A549 (cell line): ENCODE data around the gene RNFT1. TPM values are rescaled to one million over a fixed set of nuclear protein-coding genes. Genes with fewer than 3 reads are reported as not detected.

ENCODE experiments used
- ATAC-seq, 2 experiments: fragments of 200-7000 bp in 1 of 2; fragments of >200 bp in 1 of 2; cut with Nextera tagmentation in 1 of 2; cut with Tn5 transposase in 1 of 2; 3 replicates each; pipeline versions ENCODE4 v1.8.0 to v1.9.1; 2018 to 2020; ENCODE audit warnings: mild to moderate bottlenecking in 1 of 2, moderate library complexity in 1 of 2
- CTCF ChIA-PET: fragments of 300-600 bp; sonication (Branson Sonifier 250); formaldehyde crosslinking; extraction: SDS; loops from one replicate; lab custom pipeline; 2021; ENCODE audit warnings: antibody characterized with exemption, inconsistent platforms; lab: Yijun Ruan, JAX
- POLR2A ChIA-PET: fragments of 350-600 bp; formaldehyde crosslinking; extraction: SDS; loops from one replicate; lab custom pipeline; 2021; ENCODE audit warnings: antibody characterized with exemption, inconsistent platforms; lab: Yijun Ruan, JAX
- DNase-seq, 2 experiments: peaks; one replicate each; pipeline versions ENCODE4 v3.0.0 to v3.0.0-alpha.2; 2011 to 2016; ENCODE audit warnings: low read depth in 1 of 2, low spot score in 1 of 2
- FAIRE-seq: peaks from 2 replicates; lab custom pipeline; 2011; peaks lifted over from hg19 to GRCh38; lab: Jason Lieb, UNC
- H3K27ac ChIP-seq, 2 experiments: fragments of >200 bp; sonication (Bioruptor Twin); formaldehyde crosslinking; 3 replicates each; pipeline ENCODE4 v1.5.1; 2016 to 2017
- H3K4me1 ChIP-seq: fragments of >200 bp; sonication (Bioruptor Twin); formaldehyde crosslinking; 3 replicates; pipeline ENCODE4 v1.6.1; 2016
- H3K4me2 ChIP-seq: fragments of >200 bp; sonication (Bioruptor Twin); formaldehyde crosslinking; 3 replicates; pipeline ENCODE4 v1.6.1; 2016
- H3K4me3 ChIP-seq: fragments of >200 bp; sonication (Bioruptor Twin); formaldehyde crosslinking; 3 replicates; pipeline ENCODE4 v1.5.1; 2016
- H3K9me3 ChIP-seq: fragments of >200 bp; sonication (Bioruptor Twin); formaldehyde crosslinking; 3 replicates; pipeline ENCODE4 v1.6.1; 2016
- ATOH8 ChIP-seq: fragments of 250-450 bp; sonication (Bioruptor Pico); IDR thresholded peaks from 2 replicates; pipeline ENCODE4 v1.5.0; 2020; ENCODE audit warnings: low read depth, mild to moderate bottlenecking, moderate library complexity
- BCL3 ChIP-seq: fragments of >200 bp; sonication (Bioruptor Twin); formaldehyde crosslinking; IDR thresholded peaks from 3 replicates; pipeline ENCODE4 v1.6.1; 2016
- CBX2 ChIP-seq: fragments of 200-600 bp; sonication (generic); IDR thresholded peaks from 2 replicates; pipeline ENCODE4 v1.6.1; 2016; ENCODE audit warnings: low read depth, mild to moderate bottlenecking, borderline replicate concordance
- CBX8 ChIP-seq: fragments of 200-600 bp; sonication (generic); IDR thresholded peaks from 2 replicates; pipeline ENCODE4 v1.6.1; 2016
- EHMT2 ChIP-seq: fragments of 200-600 bp; sonication (generic); IDR thresholded peaks from 2 replicates; pipeline ENCODE4 v1.6.1; 2016; ENCODE audit warnings: antibody characterized with exemption, low read depth, mild to moderate bottlenecking, moderate library complexity
- ELK1 ChIP-seq: fragments of 150-350 bp; IDR thresholded peaks from 2 replicates; pipeline ENCODE4 v1.6.1; 2014; ENCODE audit warnings: low read depth, mild to moderate bottlenecking, low read length
- EP300 ChIP-seq, 2 experiments: fragments of >200 bp; sonication (Bioruptor Twin); formaldehyde crosslinking; IDR thresholded peaks; 2 replicates in 1 of 2; 3 replicates in 1 of 2; pipeline ENCODE4 v1.6.1; 2016 to 2017
- ESRRA ChIP-seq: fragments of 150-350 bp; IDR thresholded peaks from 2 replicates; pipeline ENCODE4 v1.6.1; 2014; ENCODE audit warnings: mild to moderate bottlenecking, low read length, borderline replicate concordance
- FOSB ChIP-seq: fragments of 250-450 bp; sonication (Bioruptor Pico); IDR thresholded peaks from 2 replicates; pipeline ENCODE4 v1.5.0; 2020; ENCODE audit warnings: mild to moderate bottlenecking, moderate library complexity
- FOXS1 ChIP-seq: fragments of 250-450 bp; sonication (Bioruptor Pico); IDR thresholded peaks from 2 replicates; pipeline ENCODE4 v1.5.0; 2020; ENCODE audit warnings: mild to moderate bottlenecking, moderate library complexity
- HDAC2 ChIP-seq: fragments of 200-600 bp; sonication (generic); IDR thresholded peaks from 2 replicates; pipeline ENCODE4 v1.6.1; 2016
- HOXA7 ChIP-seq: fragments of 250-450 bp; sonication (Bioruptor Pico); IDR thresholded peaks from 2 replicates; pipeline ENCODE4 v1.5.0; 2020; ENCODE audit warnings: mild to moderate bottlenecking, moderate library complexity
- HOXB13 ChIP-seq: fragments of 250-450 bp; sonication (Bioruptor Pico); IDR thresholded peaks from 2 replicates; pipeline ENCODE4 v1.5.0; 2020; ENCODE audit warnings: low read depth, mild to moderate bottlenecking, moderate library complexity
- HOXB5 ChIP-seq: fragments of 250-450 bp; sonication (Bioruptor Pico); IDR thresholded peaks from 2 replicates; pipeline ENCODE4 v1.5.0; 2020; ENCODE audit warnings: mild to moderate bottlenecking, moderate library complexity
- JUNB ChIP-seq: fragments of >200 bp; sonication (Bioruptor Twin); formaldehyde crosslinking; IDR thresholded peaks from 2 replicates; pipeline ENCODE4 v1.6.1; 2016
- KDM1A ChIP-seq: fragments of 200-600 bp; sonication (generic); IDR thresholded peaks from 2 replicates; pipeline ENCODE4 v1.6.1; 2016; ENCODE audit warnings: low read depth, mild to moderate bottlenecking
- KDM5A ChIP-seq: fragments of 200-600 bp; sonication (generic); IDR thresholded peaks from 2 replicates; pipeline ENCODE4 v1.6.1; 2016; ENCODE audit warnings: antibody characterized with exemption, mild to moderate bottlenecking
- MAZ ChIP-seq: fragments of 150-350 bp; IDR thresholded peaks from 2 replicates; pipeline ENCODE4 v1.6.1; 2014; ENCODE audit warnings: antibody characterized with exemption, low read depth, low read length, borderline replicate concordance
- MYC ChIP-seq: IDR thresholded peaks from 2 replicates; pipeline ENCODE4 v1.6.1; 2012; ENCODE audit warnings: mild to moderate bottlenecking, inconsistent platforms, low read length, improper control_type of control experiment, borderline replicate concordance
- NFE2L2 ChIP-seq: fragments of 150-350 bp; conservative IDR thresholded peaks from 2 replicates; pipeline ENCODE4 v1.6.1; 2014; ENCODE audit warnings: low read length
- NPAS2 ChIP-seq: fragments of 250-450 bp; sonication (Bioruptor Pico); IDR thresholded peaks from 2 replicates; pipeline ENCODE4 v1.8.0; 2022; ENCODE audit warnings: mild to moderate bottlenecking, moderate library complexity, borderline replicate concordance
- PBX3 ChIP-seq: IDR thresholded peaks from 2 replicates; pipeline ENCODE4 v1.6.1; 2012
- POLR2AphosphoS2 ChIP-seq: conservative IDR thresholded peaks from 2 replicates; pipeline ENCODE4 v1.6.1; 2012; ENCODE audit warnings: low read length, improper control_type of control experiment, inconsistent platforms
- RAD21 ChIP-seq, 2 experiments: fragments of >200 bp in 1 of 2; sonication (Bioruptor Twin) in 1 of 2; formaldehyde crosslinking in 1 of 2; IDR thresholded peaks in 1 of 2; conservative IDR thresholded peaks in 1 of 2; 2 replicates in 1 of 2; 3 replicates in 1 of 2; pipeline ENCODE4 v1.6.1; 2012 to 2018; ENCODE audit warnings: inconsistent platforms in 1 of 2
- RARB ChIP-seq: fragments of 250-450 bp; sonication (Bioruptor Pico); IDR thresholded peaks from 2 replicates; pipeline ENCODE4 v1.8.0; 2021; ENCODE audit warnings: mild to moderate bottlenecking, moderate library complexity
- SREBF2 ChIP-seq: fragments of 450-650 bp; IDR thresholded peaks from 2 replicates; pipeline ENCODE4 v1.6.1; 2014; ENCODE audit warnings: mild to moderate bottlenecking, moderate library complexity
- TFCP2L1 ChIP-seq: fragments of 250-450 bp; sonication (Bioruptor Pico); IDR thresholded peaks from 2 replicates; pipeline ENCODE4 v1.5.0; 2021; ENCODE audit warnings: mild to moderate bottlenecking
- TP53 ChIP-seq: fragments of 250-450 bp; sonication (Bioruptor Pico); IDR thresholded peaks from 2 replicates; pipeline ENCODE4 v1.5.0; 2021; ENCODE audit warnings: mild to moderate bottlenecking, moderate library complexity
- ZC3H11A ChIP-seq: fragments of 450-650 bp; IDR thresholded peaks from 2 replicates; pipeline ENCODE4 v1.6.1; 2014; ENCODE audit warnings: antibody characterized with exemption, mild to moderate bottlenecking
- ZNF302 ChIP-seq: fragments of 250-450 bp; sonication (Bioruptor Pico); IDR thresholded peaks from 2 replicates; pipeline ENCODE4 v1.9.0; 2021; ENCODE audit warnings: inconsistent platforms, mild to moderate bottlenecking, moderate library complexity
- ZSCAN20 ChIP-seq: fragments of 250-450 bp; sonication (Bioruptor Pico); IDR thresholded peaks from 2 replicates; pipeline ENCODE4 v1.8.0; 2022; ENCODE audit warnings: mild to moderate bottlenecking, moderate library complexity
- WGBS: methylation state at CpG from one replicate; pipeline ENCODE4 v1.1.6; 2017; ENCODE audit errors: missing lambda C conversion rate; 5-methylcytosine and 5-hydroxymethylcytosine counted together
- polyA minus RNA-seq: library from RNA; depleted of rRNA, polyadenylated mRNA; stranded (reverse); fragments of >200 nt; gene quantifications from 2 replicates; pipeline ENCODE4 v1.2.3, GENCODE V29; 2011; rRNA and poly(A)+ RNA removed
- polyA plus RNA-seq, 4 experiments: library from polyadenylated mRNA; depleted of rRNA in 3 of 4; stranded (reverse); fragments of >200 nt; fragmentation: RNase III in 1 of 4; extraction: RNeasy Plus Mini Kit Qiagen cat#74134 plus additional on column Dnase treatment in 1 of 4; gene quantifications; 2 replicates in 3 of 4; 3 replicates in 1 of 4; pipeline ENCODE4 v1.2.3, GENCODE V29; 2011 to 2017
- TF ChIP-seq, protein P1 (sequence below): fragments of 250-450 bp; sonication (Bioruptor Pico); IDR thresholded peaks from 2 replicates; pipeline ENCODE4 v1.5.0; 2021; ENCODE audit warnings: mild to moderate bottlenecking, moderate library complexity, borderline replicate concordance

The RNFT1 gene, protein sequence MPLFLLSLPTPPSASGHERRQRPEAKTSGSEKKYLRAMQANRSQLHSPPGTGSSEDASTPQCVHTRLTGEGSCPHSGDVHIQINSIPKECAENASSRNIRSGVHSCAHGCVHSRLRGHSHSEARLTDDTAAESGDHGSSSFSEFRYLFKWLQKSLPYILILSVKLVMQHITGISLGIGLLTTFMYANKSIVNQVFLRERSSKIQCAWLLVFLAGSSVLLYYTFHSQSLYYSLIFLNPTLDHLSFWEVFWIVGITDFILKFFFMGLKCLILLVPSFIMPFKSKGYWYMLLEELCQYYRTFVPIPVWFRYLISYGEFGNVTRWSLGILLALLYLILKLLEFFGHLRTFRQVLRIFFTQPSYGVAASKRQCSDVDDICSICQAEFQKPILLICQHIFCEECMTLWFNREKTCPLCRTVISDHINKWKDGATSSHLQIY
- 28.9 and 29.9 TPM in 2 replicates for polyA plus RNA-seq (2011; rRNA removed)
- 10.9 and 13.7 TPM in 2 replicates for polyA plus RNA-seq (2012; cell fraction: cytosol; rRNA removed)
- polyA plus RNA-seq (2012; cell fraction: nucleus; rRNA removed) = 10.6 and 14.4 TPM in 2 replicates
- polyA plus RNA-seq (2017; fragmentation: RNase III; extraction: RNeasy Plus Mini Kit Qiagen cat#74134 plus additional on column Dnase treatment) = 16.2 to 18.0 TPM (median 17.0 TPM) in 3 replicates
- 14.7 and 14.8 TPM in 2 replicates for polyA minus RNA-seq

DNA sequence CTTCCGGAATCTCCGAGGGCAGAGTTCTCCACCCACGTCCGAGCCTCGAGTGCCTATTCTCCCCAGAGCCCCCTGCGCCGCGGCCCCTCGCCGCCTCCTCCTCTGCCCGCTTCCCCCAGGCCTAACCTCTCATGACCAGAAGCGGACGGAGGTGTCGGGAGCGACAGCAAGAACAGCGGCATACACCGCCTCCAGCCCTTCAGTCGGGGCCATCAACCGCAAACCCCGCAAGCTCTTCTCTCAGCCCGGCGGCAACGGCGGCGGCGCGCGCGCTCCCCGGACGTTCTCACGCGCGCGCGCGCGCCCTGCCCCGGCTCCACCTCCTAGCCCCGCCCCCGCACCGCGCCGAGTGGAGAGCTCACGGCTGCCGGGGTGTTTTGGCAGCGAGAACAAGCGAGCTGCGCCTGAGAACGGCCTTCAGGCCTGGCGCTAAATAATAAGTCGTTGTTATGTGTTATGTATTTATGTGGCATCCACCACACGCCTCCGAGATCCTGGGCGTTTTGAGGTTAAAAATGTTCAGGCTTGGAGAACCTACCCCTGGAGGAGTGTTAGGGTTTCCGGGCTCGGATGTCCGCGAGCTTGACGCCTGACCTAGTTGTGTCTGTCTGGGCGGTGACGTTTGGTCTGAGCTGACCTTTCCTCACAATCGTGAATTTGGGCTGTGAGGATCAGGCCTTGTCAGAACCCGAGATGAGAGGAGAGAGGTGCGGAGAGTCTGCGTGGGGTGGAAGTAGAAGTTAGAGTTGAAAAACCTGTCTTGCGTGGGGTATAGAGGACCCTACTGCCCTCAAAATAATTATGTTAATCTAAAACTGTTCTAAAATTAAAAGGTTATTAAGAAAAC is at the start of gene RNFT1:
Gene RNFT1 (minus strand): TSS at position 259 of the 847 bp plus-strand sequence. CDS start 77 bp downstream, at position 182.
- Histone ChIP-seq H3K4me2 (peak within 1 kb of the TSS; percentile 82), H3K4me1 (peaks cover 15% of the 10 kb centered on the region), H3K27ac (peak within 1 kb of the TSS; percentile 76 to 85), H3K9me3 (no peaks in the 10 kb centered on the region), H3K4me3 (peak within 1 kb of the TSS; percentile 74)
- peak; percentile 89 to 91 for ATAC-seq
- peak; percentile 84 to 94 for DNase-seq
- CTCF ChIA-PET = interaction anchor here (0.8 to 1.2 kb wide), 4 partner anchors 14 to 72 kb away, joined by 3 to 4 read pairs (median 3); no protein-coding TSS in a partner anchor
- POLR2A ChIA-PET = interaction anchor here (0.5 to 1.9 kb wide), 12 partner anchors 11 to 346 kb away, joined by 3 to 8 read pairs (median 4); partner anchors contain the start of genes CLTC, PTRH2 and VMP1
- peak; percentile 28 for FAIRE-seq
- 5% methylated on average over 64 of the region's 67 CpGs for WGBS
- no peak for TF ChIP-seq PBX3
- no peak for TF ChIP-seq ZSCAN20 (CRISPR knock-in tag)
- TF ChIP-seq RARB (CRISPR knock-in tag) = no peak
- no peak for TF ChIP-seq CBX8
- TF ChIP-seq SREBF2 = no peak
- no peak for TF ChIP-seq ATOH8
- no peak for TF ChIP-seq NPAS2 (CRISPR knock-in tag)
- TF ChIP-seq JUNB = no peak
- no peak for TF ChIP-seq NFE2L2
- TF ChIP-seq, protein P1, sequence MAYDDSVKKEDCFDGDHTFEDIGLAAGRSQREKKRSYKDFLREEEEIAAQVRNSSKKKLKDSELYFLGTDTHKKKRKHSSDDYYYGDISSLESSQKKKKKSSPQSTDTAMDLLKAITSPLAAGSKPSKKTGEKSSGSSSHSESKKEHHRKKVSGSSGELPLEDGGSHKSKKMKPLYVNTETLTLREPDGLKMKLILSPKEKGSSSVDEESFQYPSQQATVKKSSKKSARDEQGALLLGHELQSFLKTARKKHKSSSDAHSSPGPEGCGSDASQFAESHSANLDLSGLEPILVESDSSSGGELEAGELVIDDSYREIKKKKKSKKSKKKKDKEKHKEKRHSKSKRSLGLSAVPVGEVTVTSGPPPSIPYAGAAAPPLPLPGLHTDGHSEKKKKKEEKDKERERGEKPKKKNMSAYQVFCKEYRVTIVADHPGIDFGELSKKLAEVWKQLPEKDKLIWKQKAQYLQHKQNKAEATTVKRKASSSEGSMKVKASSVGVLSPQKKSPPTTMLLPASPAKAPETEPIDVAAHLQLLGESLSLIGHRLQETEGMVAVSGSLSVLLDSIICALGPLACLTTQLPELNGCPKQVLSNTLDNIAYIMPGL (CRISPR knock-in tag) = no peak
- no peak for TF ChIP-seq HOXB5
- no peak for TF ChIP-seq ZC3H11A
- no peak for TF ChIP-seq HOXB13
- no peak for TF ChIP-seq HDAC2
- TF ChIP-seq POLR2AphosphoS2 = no peak
- TF ChIP-seq MYC = 0 out of 2 replicates have a peak, but pooled peaks have one; percentile 36
- TF ChIP-seq FOSB (CRISPR knock-in tag) = no peak
- no peak for TF ChIP-seq EP300 (IDR thresholded peaks at IDR 0.05)
- TF ChIP-seq ESRRA = no peak
- TF ChIP-seq EHMT2 = no peak
- no peak for TF ChIP-seq KDM1A
- TF ChIP-seq RAD21 (conservative IDR thresholded peaks at IDR 0.05 in 1 of 2, IDR thresholded peaks at IDR 0.05 in 1 of 2) = no peak
- no peak for TF ChIP-seq MAZ
- no peak for TF ChIP-seq ELK1
- no peak for TF ChIP-seq TP53
- no peak for TF ChIP-seq CBX2
- TF ChIP-seq BCL3 = peak; percentile 65; the same call in 1 of the 3 replicates
- TF ChIP-seq KDM5A = no peak
- TF ChIP-seq FOXS1 (CRISPR knock-in tag) = no peak
- TF ChIP-seq HOXA7 (CRISPR knock-in tag) = no peak
- TF ChIP-seq ZNF302 (CRISPR knock-in tag) = no peak
- no peak for TF ChIP-seq TFCP2L1 (CRISPR knock-in tag)
